Heart right ventricle (tissue), 16 donors: ENCODE results near the gene SMYD3. TPM values are rescaled to one million over a fixed set of nuclear protein-coding genes. Genes with fewer than 3 reads are reported as not detected.

Experiments
- ATAC-seq, 8 donors: fragments of 200-7000 bp; cut with Tn5 transposase; one replicate each; pipeline ENCODE4 v1.9.1; 2020; ENCODE audit warnings: mild to moderate bottlenecking in 8 of 8, moderate library complexity in 8 of 8, moderate number of reproducible peaks in 1 of 8
- DNase-seq, 2 donors: peaks; one replicate each; pipeline ENCODE4 v3.0.0-alpha.2; 2020
- H3K27ac ChIP-seq, 10 donors: fragments of 200-600 bp; sonication (generic) in 2 of 10; one replicate each; pipeline versions ENCODE4 v1.5.0 to v1.8.0; 2020 to 2022; ENCODE audit warnings: mild to moderate bottlenecking in 3 of 10
- H3K27me3 ChIP-seq, 7 donors: fragments of 200-600 bp; one replicate each; pipeline ENCODE4 v1.8.0; 2021 to 2022; ENCODE audit warnings: mild to moderate bottlenecking in 2 of 7
- H3K36me3 ChIP-seq, 9 donors: fragments of 200-600 bp; sonication (generic) in 1 of 9; one replicate each; pipeline versions ENCODE4 v1.5.0 to v1.8.0; 2020 to 2022; ENCODE audit warnings: mild to moderate bottlenecking in 2 of 9
- H3K4me1 ChIP-seq, 9 donors: fragments of 200-600 bp; sonication (generic) in 1 of 9; one replicate each; pipeline versions ENCODE4 v1.5.0 to v1.8.0; 2020 to 2022; ENCODE audit warnings: mild to moderate bottlenecking in 4 of 9
- H3K4me3 ChIP-seq, 10 donors: fragments of 200-600 bp; sonication (generic) in 2 of 10; one replicate each; pipeline versions ENCODE4 v1.5.0 to v1.8.0; 2020 to 2022; ENCODE audit warnings: mild to moderate bottlenecking in 7 of 10, moderate library complexity in 2 of 10
- H3K9me3 ChIP-seq, 11 donors: fragments of 200-600 bp in 10 of 11; sonication (generic) in 2 of 11; one replicate each; pipeline versions ENCODE4 v1.5.0 to v1.8.0; 2013 to 2022; ENCODE audit warnings: mild to moderate bottlenecking in 2 of 11, control low read depth in 1 of 11, moderate library complexity in 1 of 11
- WGBS, 2 donors: extraction: QIAGEN DNeasy Blood & Tissue Kit; methylation state at CpG; one replicate each; pipeline ENCODE4 v1.1.7; 2013; ENCODE audit warnings: inconsistent platforms in 1 of 2; 5-methylcytosine and 5-hydroxymethylcytosine counted together
- intact Hi-C, 10 donors: fragments of 100-400 bp; cut with DNase I; formaldehyde crosslinking; loops; one replicate each; pipeline versions ENCODE4 v1.11.1 to v1.14.2; 2022
- polyA plus RNA-seq, 2 donors: library from polyadenylated mRNA; stranded (reverse); fragments of 200-250 nt; gene quantifications; one replicate each; pipeline ENCODE4 v1.2.3, GENCODE V29; 2013
- total RNA-seq, 10 donors: library from RNA; stranded (reverse); fragmentation: NEBNext Ultra II Directional in 3 of 10; extraction: Animal tissue kit (Norgen Biotek cat#: 25700) in 3 of 10; gene quantifications; one replicate each; pipeline versions ENCODE4 v1.2.1 to v1.2.4, GENCODE V29; 2021 to 2023
- TF ChIP-seq, protein P1 (sequence below), 9 donors: fragments of 200-600 bp; sonication (generic) in 2 of 9; IDR thresholded peaks; one replicate each; pipeline versions ENCODE4 v1.5.0 to v1.8.0; 2021 to 2022; ENCODE audit warnings: antibody characterized with exemption in 9 of 9, mild to moderate bottlenecking in 5 of 9, moderate library complexity in 1 of 9
- donor health status: Arrhythmogenic right ventricular cardiomyopathy.
- donor health status: ischemic (EF 13 %, LVEDD 7.1; RV severe dilation, severe dysfunction).
- donor health status: healthy with polysubstance abuse.
- donor health status: DM: no; HTN: yes; CAD: no.
- donor health status: DM: no; HTN: no; CAD: no.
- donor health status: ischemic (EF 25% LVEDD 6.9; RV normal size, moderate dysfunction).
- donor health status: ischemic (EF 25% LVEDD 5.7; RV mildly dilated, moderate dysfunction).
- donor health status: healthy.
- donor health status: DM: yes; HTN: yes; CAD: no.
- donor health status: Ischemic cardiomyopathy.
- donor health status: ischemic (EF 35%, LVEDD 5.7; RV mildly dilated, moderate dysfunction).
- donor health status: nonischemic (EF 11% LVEDD 7.7; RV severe dilation, severe dysfunction).
- donor health status: DM: yes; HTN: yes; CAD: no.
- donor health status: PGD.
- donor health status: ischemic (EF 29% LVEDD 5.4; RV normal size, mild dysfunction).
- donor health status: nonischemic (EF 23%, LVEDD 6.1; RV moderate dilation, normal function).

The SMYD3 gene
- total and polyA plus RNA-seq, 12 donors: 5.9 to 13.9 (median 8.1) TPM

DNA sequence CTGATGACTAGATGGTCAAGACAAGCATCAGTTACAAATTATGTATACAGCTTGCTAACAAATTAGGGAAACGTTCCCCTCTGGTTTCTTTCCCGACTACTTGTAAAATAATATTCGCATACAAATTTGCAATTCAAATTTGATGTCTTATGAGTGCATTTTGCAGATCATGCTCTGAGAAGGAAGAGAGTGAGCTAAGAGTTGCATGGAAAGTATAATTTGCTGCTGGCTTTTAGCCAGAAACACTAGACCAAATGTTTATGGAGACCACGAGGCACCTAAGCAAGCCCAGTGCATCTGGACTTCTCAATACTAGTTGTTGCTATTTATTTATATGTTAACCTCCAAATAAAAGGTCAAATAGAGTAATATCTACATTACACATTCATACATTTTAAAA lies 216.0 kb downstream of the SMYD3 start:
- TF ChIP-seq, protein P1, sequence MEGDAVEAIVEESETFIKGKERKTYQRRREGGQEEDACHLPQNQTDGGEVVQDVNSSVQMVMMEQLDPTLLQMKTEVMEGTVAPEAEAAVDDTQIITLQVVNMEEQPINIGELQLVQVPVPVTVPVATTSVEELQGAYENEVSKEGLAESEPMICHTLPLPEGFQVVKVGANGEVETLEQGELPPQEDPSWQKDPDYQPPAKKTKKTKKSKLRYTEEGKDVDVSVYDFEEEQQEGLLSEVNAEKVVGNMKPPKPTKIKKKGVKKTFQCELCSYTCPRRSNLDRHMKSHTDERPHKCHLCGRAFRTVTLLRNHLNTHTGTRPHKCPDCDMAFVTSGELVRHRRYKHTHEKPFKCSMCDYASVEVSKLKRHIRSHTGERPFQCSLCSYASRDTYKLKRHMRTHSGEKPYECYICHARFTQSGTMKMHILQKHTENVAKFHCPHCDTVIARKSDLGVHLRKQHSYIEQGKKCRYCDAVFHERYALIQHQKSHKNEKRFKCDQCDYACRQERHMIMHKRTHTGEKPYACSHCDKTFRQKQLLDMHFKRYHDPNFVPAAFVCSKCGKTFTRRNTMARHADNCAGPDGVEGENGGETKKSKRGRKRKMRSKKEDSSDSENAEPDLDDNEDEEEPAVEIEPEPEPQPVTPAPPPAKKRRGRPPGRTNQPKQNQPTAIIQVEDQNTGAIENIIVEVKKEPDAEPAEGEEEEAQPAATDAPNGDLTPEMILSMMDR (IDR thresholded peaks at IDR 0.05): no peak
- Histone ChIP-seq H3K9me3 (no peaks in the 10 kb centered on the region), H3K4me3 (no peak overlapping the region), H3K36me3 (no peaks in the 10 kb centered on the region), H3K4me1 (no peaks in the 10 kb centered on the region), H3K27me3 (no peaks in the 10 kb centered on the region), H3K27ac (no peak overlapping the region)
- ATAC-seq (no peak), DNase-seq (no peak)
- intact Hi-C loops: no loop called here
- WGBS, 2 donors: 74 to 81% methylated on average over 4 of the region's 4 CpGs

DNA sequence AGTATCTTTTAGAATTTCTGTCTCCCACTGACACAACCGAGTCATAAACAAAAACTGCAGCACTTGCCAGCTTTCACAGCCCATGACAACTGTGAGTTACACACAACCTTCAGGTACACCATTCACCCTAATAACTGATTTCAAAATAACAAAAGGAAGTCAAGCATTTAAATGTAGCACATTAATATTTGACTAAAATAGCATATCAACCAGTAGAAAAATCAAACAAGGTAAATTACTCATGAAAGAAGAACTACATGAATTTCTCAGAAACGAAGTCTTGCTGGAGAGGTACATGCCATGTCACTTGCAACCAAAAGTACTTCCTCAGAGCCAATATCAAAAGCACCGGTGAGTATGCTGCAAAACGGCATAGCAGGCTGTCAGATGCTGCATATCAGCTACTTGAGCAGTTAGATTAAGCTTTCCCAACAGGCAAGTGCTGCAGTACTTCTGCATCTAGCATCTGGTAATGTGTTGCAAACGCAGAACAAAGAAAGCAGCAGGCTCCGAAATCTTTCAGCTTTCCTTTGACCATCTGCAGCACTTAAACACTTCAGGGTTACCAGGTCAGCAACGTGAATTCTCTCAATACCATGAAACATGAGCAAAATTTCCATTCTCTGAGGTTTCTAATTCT lies 223.2 kb downstream of the SMYD3 start:
- Histone ChIP-seq H3K36me3 (no peaks in the 10 kb centered on the region), H3K9me3 (no peaks in the 10 kb centered on the region), H3K27me3 (no peaks in the 10 kb centered on the region), H3K4me3 (no peak overlapping the region), H3K27ac (no peak overlapping the region), H3K4me1 (no peaks in the 10 kb centered on the region)
- ATAC-seq: no peak
- no peak for DNase-seq
- intact Hi-C loops: no loop called here
- TF ChIP-seq, protein P1 (IDR thresholded peaks at IDR 0.05): no peak
- WGBS, 2 donors: 35 to 53% methylated on average over 7 of the region's 7 CpGs

DNA sequence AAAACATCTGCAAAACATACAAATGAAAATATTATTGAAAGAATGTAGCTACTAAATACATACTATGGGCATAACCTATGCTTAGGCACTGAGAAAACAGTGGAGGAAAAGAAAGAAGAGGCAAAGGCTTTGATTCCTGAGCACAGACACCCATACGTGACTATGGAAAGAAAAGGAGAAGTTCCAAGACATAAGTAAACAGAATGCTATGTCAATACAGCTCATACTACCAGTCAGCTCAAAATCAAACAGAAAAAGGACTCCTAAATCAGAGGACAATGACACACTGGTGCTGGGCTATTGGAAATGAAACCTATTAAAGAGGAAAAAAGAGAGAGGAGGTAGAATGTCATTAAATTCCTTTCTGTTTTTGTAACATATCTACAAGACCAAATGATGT lies 225.4 kb downstream of the SMYD3 start:
- Histone ChIP-seq H3K36me3 (no peaks in the 10 kb centered on the region), H3K4me3 (no peak overlapping the region), H3K27ac (no peak overlapping the region), H3K9me3 (no peaks in the 10 kb centered on the region), H3K4me1 (no peaks in the 10 kb centered on the region), H3K27me3 (no peaks in the 10 kb centered on the region)
- DNase-seq: no peak
- WGBS, 2 donors: 89 to 90% methylated on average over 1 of the region's 1 CpG
- TF ChIP-seq, protein P1 (IDR thresholded peaks at IDR 0.05): no peak
- no peak for ATAC-seq
- intact Hi-C loops: no loop called here

DNA sequence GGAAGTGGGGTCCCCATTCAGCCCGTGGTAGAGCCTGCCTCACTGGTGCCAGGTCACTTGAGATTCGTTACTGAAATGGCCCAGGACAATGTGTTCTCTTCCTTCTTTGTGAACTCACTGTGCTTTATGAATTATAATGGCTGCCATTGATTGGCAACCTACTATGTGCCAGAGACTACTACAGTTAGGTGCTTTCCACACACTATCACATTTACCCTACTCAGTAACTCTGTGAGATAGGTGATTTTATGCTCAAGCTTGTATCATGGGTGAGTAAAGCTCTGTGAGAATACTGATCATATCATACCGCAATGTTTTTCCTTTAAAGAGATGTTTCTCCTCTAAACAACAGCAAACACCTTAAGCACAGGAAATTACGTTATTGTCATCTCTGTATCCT lies 225.9 kb downstream of the SMYD3 start:
- no peak overlapping the region for H3K27ac ChIP-seq
- no peaks in the 10 kb centered on the region for H3K27me3 ChIP-seq
- no peaks in the 10 kb centered on the region for H3K4me1 ChIP-seq
- WGBS, 2 donors: 90 to 91% methylated on average over 4 of the region's 4 CpGs
- no peak for ATAC-seq
- no peaks in the 10 kb centered on the region for H3K9me3 ChIP-seq
- no peaks in the 10 kb centered on the region for H3K36me3 ChIP-seq
- no peak for DNase-seq
- H3K4me3 ChIP-seq: no peak overlapping the region
- intact Hi-C loops: no loop called here
- TF ChIP-seq, protein P1 (IDR thresholded peaks at IDR 0.05): no peak
